HEK293 (cell line): Measurements from ENCODE around the gene SMIM13.

Experiments
- CTCF ChIA-PET: fragments of 350-600 bp; formaldehyde crosslinking; extraction: SDS; loops from one replicate; lab custom pipeline; 2021; ENCODE audit warnings: antibody characterized with exemption; lab: Yijun Ruan, JAX
- POLR2A ChIA-PET: fragments of 300-600 bp; formaldehyde crosslinking; extraction: SDS; loops from one replicate; lab custom pipeline; 2020; ENCODE audit warnings: antibody characterized with exemption, inconsistent platforms; lab: Yijun Ruan, JAX
- H3K27ac ChIP-seq: fragments of 200-500 bp; sonication (Bioruptor generic); 2 replicates; pipeline ENCODE4 v1.5.1; 2014; ENCODE audit warnings: low read depth, low read length, control low read depth, inconsistent platforms; ENCODE audit errors: extremely low read depth
- H3K36me3 ChIP-seq, 2 experiments: fragments of 200-500 bp in 1 of 2; sonication (Bioruptor generic) in 1 of 2; 1 replicate in 1 of 2; 2 replicates in 1 of 2; pipeline ENCODE4 v1.5.1; 2014 to 2017; ENCODE audit warnings: inconsistent platforms in 2 of 2, low read length in 2 of 2; ENCODE audit not compliant: control insufficient read depth in 2 of 2, insufficient read depth in 1 of 2
- H3K4me1 ChIP-seq: fragments of 200-500 bp; sonication (Bioruptor generic); 2 replicates; pipeline ENCODE4 v1.5.1; 2014; ENCODE audit warnings: mild to moderate bottlenecking, low read length, inconsistent platforms; ENCODE audit not compliant: control insufficient read depth, insufficient read depth
- H3K4me3 ChIP-seq: 2 replicates; pipeline ENCODE4 v1.5.1; 2011; ENCODE audit warnings: low read depth, mild to moderate bottlenecking, control low read depth, low read length, moderate library complexity
- H3K9me3 ChIP-seq: fragments of 200-500 bp; sonication (Bioruptor generic); 2 replicates; pipeline ENCODE4 v1.5.1; 2014; ENCODE audit warnings: low read depth, low read length, inconsistent platforms; ENCODE audit not compliant: control insufficient read depth, insufficient read depth
- KLF10 ChIP-seq: fragments of 450-650 bp; IDR thresholded peaks from 2 replicates; pipeline ENCODE4 v1.5.1; 2018; ENCODE audit warnings: missing biosample characterization, mild to moderate bottlenecking, missing genetic modification characterization
- SETDB1 ChIP-seq: IDR thresholded peaks from one replicate; pipeline ENCODE4 v1.6.1; 2017; ENCODE audit warnings: mild to moderate bottlenecking, low read length, moderate library complexity, mixed read lengths; ENCODE audit not compliant: insufficient read length
- ZEB2 ChIP-seq: fragments of 450-650 bp; formaldehyde crosslinking; IDR thresholded peaks from 2 replicates; pipeline ENCODE4 v1.5.1; 2016; ENCODE audit warnings: missing biosample characterization, missing genetic modification characterization
- ZFP69B ChIP-seq: fragments of 450-650 bp; formaldehyde crosslinking; IDR thresholded peaks from 2 replicates; pipeline ENCODE4 v1.5.1; 2016; ENCODE audit warnings: missing biosample characterization, missing genetic modification characterization
- ZNF16 ChIP-seq: fragments of 450-650 bp; formaldehyde crosslinking; IDR thresholded peaks from 2 replicates; pipeline ENCODE4 v1.5.1; 2016; ENCODE audit warnings: low read depth, missing biosample characterization, missing genetic modification characterization
- ZNF211 ChIP-seq: fragments of 450-650 bp; formaldehyde crosslinking; IDR thresholded peaks from 2 replicates; pipeline ENCODE4 v1.5.1; 2016; ENCODE audit warnings: low read depth, missing biosample characterization, missing genetic modification characterization
- ZNF248 ChIP-seq: fragments of 450-650 bp; formaldehyde crosslinking; IDR thresholded peaks from 2 replicates; pipeline ENCODE4 v1.5.1; 2017; ENCODE audit warnings: missing biosample characterization, missing genetic modification characterization
- ZNF292 ChIP-seq: fragments of 450-650 bp; formaldehyde crosslinking; IDR thresholded peaks from 2 replicates; pipeline ENCODE4 v1.5.1; 2016; ENCODE audit warnings: low read depth, missing biosample characterization, missing genetic modification characterization, borderline replicate concordance
- ZNF37A ChIP-seq: fragments of 450-650 bp; IDR thresholded peaks from 2 replicates; pipeline ENCODE4 v1.5.1; 2018; ENCODE audit warnings: missing biosample characterization, missing genetic modification characterization
- ZNF433 ChIP-seq: fragments of 450-650 bp; formaldehyde crosslinking; IDR thresholded peaks from 2 replicates; pipeline ENCODE4 v1.5.1; 2016; ENCODE audit warnings: missing biosample characterization, missing genetic modification characterization, low read depth
- ZNF548 ChIP-seq: fragments of 450-650 bp; formaldehyde crosslinking; IDR thresholded peaks from 2 replicates; pipeline ENCODE4 v1.5.1; 2016; ENCODE audit warnings: missing biosample characterization, missing genetic modification characterization
- ZNF560 ChIP-seq: fragments of 450-650 bp; formaldehyde crosslinking; IDR thresholded peaks from 2 replicates; pipeline ENCODE4 v1.5.1; 2017; ENCODE audit warnings: missing biosample characterization, missing genetic modification characterization, borderline replicate concordance
- ZNF701 ChIP-seq: fragments of 450-650 bp; formaldehyde crosslinking; IDR thresholded peaks from 2 replicates; pipeline ENCODE4 v1.5.1; 2016; ENCODE audit warnings: missing biosample characterization, missing genetic modification characterization
- ZSCAN30 ChIP-seq: fragments of 450-650 bp; IDR thresholded peaks from 2 replicates; pipeline ENCODE4 v1.5.1; 2018; ENCODE audit warnings: missing biosample characterization, mild to moderate bottlenecking, missing genetic modification characterization, moderate library complexity
- TF ChIP-seq, protein P1 (sequence below): fragments of 450-650 bp; formaldehyde crosslinking; IDR thresholded peaks from 2 replicates; pipeline ENCODE4 v1.5.1; 2017; ENCODE audit warnings: missing biosample characterization, missing genetic modification characterization
- TF ChIP-seq, protein P2 (sequence below): fragments of 450-650 bp; formaldehyde crosslinking; IDR thresholded peaks from 2 replicates; pipeline ENCODE4 v1.5.1; 2016; ENCODE audit warnings: missing biosample characterization, missing genetic modification characterization
- TF ChIP-seq, protein P3 (sequence below): fragments of 450-650 bp; formaldehyde crosslinking; IDR thresholded peaks from 2 replicates; pipeline ENCODE4 v1.5.1; 2016; ENCODE audit warnings: missing biosample characterization, missing genetic modification characterization
- TF ChIP-seq, protein P4 (sequence below): fragments of 450-650 bp; formaldehyde crosslinking; IDR thresholded peaks from 2 replicates; pipeline ENCODE4 v1.5.1; 2016; ENCODE audit warnings: missing biosample characterization, missing genetic modification characterization
- TF ChIP-seq, protein P5 (sequence below): fragments of 450-650 bp; formaldehyde crosslinking; IDR thresholded peaks from 2 replicates; pipeline ENCODE4 v1.5.1; 2016; ENCODE audit warnings: missing biosample characterization, missing genetic modification characterization
- TF ChIP-seq, protein P6 (sequence below): fragments of 450-650 bp; formaldehyde crosslinking; IDR thresholded peaks from 2 replicates; pipeline ENCODE4 v1.5.1; 2016; ENCODE audit warnings: missing biosample characterization, missing genetic modification characterization
- TF ChIP-seq, protein P7 (sequence below): fragments of 450-650 bp; formaldehyde crosslinking; IDR thresholded peaks from 2 replicates; pipeline ENCODE4 v1.5.0; 2017; ENCODE audit warnings: missing biosample characterization, missing genetic modification characterization, borderline replicate concordance

Gene SMIM13

DNA sequence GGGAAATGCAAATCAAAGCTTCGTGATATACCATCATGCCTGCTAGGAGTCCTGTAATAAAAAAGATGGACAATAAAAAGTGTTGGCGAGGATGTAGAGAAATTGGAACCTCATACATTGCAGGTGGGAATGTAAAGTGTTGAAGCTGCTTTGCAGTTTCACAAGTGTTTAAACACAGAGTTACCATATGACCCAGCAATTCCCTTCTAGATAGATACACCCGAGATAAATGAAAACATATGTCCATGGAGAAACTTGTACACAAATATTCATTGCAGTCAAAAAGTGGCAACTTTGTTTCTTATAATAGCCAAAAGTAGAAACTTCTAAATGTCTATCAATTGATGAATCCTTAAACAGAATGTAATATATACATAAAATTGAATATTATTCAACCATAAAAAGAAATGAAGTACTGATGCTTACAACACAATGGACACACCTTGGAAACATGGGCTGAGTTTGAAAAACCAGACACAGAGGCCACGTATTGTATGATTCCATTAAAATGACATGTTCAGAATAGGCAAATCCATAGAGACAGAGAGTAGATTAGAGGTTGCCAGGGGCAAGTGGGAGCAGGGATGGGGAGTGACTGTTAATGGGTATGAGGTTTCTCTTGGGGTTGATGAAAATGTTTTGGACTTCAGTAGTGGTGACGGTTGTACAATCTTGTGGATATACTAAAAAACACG, 38.7 kb downstream of the SMIM13 start (continued):
- no peak for TF ChIP-seq ZNF16

DNA sequence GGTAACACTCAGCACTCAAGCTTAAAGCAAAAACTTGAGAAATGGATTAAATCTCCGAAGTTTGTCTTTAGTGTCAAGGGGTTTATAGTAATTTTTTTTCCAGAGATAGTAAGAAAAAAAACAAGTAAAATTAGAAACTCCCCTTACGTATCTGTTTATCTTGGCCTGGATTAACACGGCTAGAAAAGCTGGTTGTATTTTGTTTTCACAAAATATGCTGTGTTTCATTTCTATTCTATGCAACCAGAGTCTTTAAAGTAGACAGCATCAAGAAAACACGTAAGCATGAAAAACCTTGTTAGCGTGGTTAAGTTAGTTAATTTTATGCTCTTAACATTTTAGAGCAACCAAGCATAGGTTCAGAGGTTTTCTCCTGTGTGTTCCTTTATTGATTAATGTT, 39.6 kb downstream of the SMIM13 start:
- no peak overlapping the region for H3K4me3 ChIP-seq
- no peaks in the 10 kb centered on the region for H3K4me1 ChIP-seq
- H3K27ac ChIP-seq: no peak overlapping the region
- H3K36me3 ChIP-seq: peaks cover 6 to 18% of the 10 kb centered on the region in 2 experiments; a peak in 1 of 3 replicates
- TF ChIP-seq SETDB1: no peak
- TF ChIP-seq ZNF37A: no peak
- TF ChIP-seq ZNF433 (tag by site-specific recombination): no peak
- TF ChIP-seq, protein P1, sequence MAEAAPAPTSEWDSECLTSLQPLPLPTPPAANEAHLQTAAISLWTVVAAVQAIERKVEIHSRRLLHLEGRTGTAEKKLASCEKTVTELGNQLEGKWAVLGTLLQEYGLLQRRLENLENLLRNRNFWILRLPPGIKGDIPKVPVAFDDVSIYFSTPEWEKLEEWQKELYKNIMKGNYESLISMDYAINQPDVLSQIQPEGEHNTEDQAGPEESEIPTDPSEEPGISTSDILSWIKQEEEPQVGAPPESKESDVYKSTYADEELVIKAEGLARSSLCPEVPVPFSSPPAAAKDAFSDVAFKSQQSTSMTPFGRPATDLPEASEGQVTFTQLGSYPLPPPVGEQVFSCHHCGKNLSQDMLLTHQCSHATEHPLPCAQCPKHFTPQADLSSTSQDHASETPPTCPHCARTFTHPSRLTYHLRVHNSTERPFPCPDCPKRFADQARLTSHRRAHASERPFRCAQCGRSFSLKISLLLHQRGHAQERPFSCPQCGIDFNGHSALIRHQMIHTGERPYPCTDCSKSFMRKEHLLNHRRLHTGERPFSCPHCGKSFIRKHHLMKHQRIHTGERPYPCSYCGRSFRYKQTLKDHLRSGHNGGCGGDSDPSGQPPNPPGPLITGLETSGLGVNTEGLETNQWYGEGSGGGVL: no peak
- TF ChIP-seq, protein P2, sequence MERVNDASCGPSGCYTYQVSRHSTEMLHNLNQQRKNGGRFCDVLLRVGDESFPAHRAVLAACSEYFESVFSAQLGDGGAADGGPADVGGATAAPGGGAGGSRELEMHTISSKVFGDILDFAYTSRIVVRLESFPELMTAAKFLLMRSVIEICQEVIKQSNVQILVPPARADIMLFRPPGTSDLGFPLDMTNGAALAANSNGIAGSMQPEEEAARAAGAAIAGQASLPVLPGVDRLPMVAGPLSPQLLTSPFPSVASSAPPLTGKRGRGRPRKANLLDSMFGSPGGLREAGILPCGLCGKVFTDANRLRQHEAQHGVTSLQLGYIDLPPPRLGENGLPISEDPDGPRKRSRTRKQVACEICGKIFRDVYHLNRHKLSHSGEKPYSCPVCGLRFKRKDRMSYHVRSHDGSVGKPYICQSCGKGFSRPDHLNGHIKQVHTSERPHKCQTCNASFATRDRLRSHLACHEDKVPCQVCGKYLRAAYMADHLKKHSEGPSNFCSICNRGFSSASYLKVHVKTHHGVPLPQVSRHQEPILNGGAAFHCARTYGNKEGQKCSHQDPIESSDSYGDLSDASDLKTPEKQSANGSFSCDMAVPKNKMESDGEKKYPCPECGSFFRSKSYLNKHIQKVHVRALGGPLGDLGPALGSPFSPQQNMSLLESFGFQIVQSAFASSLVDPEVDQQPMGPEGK (tag by site-specific recombination): no peak
- TF ChIP-seq ZNF211 (tag by site-specific recombination): no peak
- TF ChIP-seq KLF10 (tag by site-specific recombination): no peak
- TF ChIP-seq ZSCAN30 (tag by site-specific recombination): no peak
- TF ChIP-seq ZNF701 (tag by site-specific recombination): no peak
- TF ChIP-seq ZNF292: no peak
- TF ChIP-seq, protein P3, sequence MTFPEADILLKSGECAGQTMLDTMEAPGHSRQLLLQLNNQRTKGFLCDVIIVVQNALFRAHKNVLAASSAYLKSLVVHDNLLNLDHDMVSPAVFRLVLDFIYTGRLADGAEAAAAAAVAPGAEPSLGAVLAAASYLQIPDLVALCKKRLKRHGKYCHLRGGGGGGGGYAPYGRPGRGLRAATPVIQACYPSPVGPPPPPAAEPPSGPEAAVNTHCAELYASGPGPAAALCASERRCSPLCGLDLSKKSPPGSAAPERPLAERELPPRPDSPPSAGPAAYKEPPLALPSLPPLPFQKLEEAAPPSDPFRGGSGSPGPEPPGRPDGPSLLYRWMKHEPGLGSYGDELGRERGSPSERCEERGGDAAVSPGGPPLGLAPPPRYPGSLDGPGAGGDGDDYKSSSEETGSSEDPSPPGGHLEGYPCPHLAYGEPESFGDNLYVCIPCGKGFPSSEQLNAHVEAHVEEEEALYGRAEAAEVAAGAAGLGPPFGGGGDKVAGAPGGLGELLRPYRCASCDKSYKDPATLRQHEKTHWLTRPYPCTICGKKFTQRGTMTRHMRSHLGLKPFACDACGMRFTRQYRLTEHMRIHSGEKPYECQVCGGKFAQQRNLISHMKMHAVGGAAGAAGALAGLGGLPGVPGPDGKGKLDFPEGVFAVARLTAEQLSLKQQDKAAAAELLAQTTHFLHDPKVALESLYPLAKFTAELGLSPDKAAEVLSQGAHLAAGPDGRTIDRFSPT (tag by site-specific recombination): no peak
- TF ChIP-seq, protein P4, sequence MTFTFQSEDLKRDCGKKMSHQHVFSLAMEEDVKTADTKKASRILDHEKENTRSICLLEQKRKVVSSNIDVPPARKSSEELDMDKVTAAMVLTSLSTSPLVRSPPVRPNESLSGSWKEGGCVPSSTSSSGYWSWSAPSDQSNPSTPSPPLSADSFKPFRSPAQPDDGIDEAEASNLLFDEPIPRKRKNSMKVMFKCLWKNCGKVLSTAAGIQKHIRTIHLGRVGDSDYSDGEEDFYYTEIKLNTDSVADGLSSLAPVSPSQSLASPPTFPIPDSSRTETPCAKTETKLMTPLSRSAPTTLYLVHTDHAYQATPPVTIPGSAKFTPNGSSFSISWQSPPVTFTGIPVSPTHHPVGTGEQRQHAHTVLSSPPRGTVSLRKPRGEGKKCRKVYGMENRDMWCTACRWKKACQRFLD (tag by site-specific recombination): no peak
- TF ChIP-seq, protein P5, sequence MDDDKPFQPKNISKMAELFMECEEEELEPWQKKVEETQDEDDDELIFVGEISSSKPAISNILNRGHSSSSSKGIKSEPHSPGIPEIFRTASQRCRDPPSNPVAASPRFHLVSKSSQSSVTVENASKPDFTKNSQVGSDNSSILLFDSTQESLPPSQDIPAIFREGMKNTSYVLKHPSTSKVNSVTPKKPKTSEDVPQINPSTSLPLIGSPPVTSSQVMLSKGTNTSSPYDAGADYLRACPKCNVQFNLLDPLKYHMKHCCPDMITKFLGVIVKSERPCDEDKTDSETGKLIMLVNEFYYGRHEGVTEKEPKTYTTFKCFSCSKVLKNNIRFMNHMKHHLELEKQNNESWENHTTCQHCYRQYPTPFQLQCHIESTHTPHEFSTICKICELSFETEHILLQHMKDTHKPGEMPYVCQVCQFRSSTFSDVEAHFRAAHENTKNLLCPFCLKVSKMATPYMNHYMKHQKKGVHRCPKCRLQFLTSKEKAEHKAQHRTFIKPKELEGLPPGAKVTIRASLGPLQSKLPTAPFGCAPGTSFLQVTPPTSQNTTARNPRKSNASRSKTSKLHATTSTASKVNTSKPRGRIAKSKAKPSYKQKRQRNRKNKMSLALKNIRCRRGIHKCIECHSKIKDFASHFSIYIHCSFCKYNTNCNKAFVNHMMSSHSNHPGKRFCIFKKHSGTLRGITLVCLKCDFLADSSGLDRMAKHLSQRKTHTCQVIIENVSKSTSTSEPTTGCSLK: no peak
- TF ChIP-seq, protein P6, sequence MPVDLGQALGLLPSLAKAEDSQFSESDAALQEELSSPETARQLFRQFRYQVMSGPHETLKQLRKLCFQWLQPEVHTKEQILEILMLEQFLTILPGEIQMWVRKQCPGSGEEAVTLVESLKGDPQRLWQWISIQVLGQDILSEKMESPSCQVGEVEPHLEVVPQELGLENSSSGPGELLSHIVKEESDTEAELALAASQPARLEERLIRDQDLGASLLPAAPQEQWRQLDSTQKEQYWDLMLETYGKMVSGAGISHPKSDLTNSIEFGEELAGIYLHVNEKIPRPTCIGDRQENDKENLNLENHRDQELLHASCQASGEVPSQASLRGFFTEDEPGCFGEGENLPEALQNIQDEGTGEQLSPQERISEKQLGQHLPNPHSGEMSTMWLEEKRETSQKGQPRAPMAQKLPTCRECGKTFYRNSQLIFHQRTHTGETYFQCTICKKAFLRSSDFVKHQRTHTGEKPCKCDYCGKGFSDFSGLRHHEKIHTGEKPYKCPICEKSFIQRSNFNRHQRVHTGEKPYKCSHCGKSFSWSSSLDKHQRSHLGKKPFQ (tag by site-specific recombination): no peak
- TF ChIP-seq ZEB2 (tag by site-specific recombination): no peak
- TF ChIP-seq ZNF248: no peak
- no peak for TF ChIP-seq ZFP69B
- no peak for TF ChIP-seq ZNF548 (tag by site-specific recombination)
- TF ChIP-seq ZNF560 (tag by site-specific recombination): no peak
- TF ChIP-seq, protein P7, sequence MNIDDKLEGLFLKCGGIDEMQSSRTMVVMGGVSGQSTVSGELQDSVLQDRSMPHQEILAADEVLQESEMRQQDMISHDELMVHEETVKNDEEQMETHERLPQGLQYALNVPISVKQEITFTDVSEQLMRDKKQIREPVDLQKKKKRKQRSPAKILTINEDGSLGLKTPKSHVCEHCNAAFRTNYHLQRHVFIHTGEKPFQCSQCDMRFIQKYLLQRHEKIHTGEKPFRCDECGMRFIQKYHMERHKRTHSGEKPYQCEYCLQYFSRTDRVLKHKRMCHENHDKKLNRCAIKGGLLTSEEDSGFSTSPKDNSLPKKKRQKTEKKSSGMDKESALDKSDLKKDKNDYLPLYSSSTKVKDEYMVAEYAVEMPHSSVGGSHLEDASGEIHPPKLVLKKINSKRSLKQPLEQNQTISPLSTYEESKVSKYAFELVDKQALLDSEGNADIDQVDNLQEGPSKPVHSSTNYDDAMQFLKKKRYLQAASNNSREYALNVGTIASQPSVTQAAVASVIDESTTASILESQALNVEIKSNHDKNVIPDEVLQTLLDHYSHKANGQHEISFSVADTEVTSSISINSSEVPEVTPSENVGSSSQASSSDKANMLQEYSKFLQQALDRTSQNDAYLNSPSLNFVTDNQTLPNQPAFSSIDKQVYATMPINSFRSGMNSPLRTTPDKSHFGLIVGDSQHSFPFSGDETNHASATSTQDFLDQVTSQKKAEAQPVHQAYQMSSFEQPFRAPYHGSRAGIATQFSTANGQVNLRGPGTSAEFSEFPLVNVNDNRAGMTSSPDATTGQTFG (tag by site-specific recombination): no peak
- CTCF ChIA-PET: interaction anchor here (0.6 to 1.7 kb wide), 2 partner anchors 11 to 352 kb away, joined by 3 to 9 read pairs; no protein-coding TSS in a partner anchor
- POLR2A ChIA-PET: no interaction called here
- H3K9me3 ChIP-seq: no peaks in the 10 kb centered on the region
